ENCODE data around the gene TSC22D2. TPM values are rescaled to one million over a fixed set of nuclear protein-coding genes. Genes with fewer than 3 reads are reported as not detected.

Gene TSC22D2
- total and polyA plus RNA-seq, 2 of the 8 experiments (the other 6 are each of a cell fraction or from before 2014, with no cell fraction given), result 3.4 to 27.6 TPM

- Histone ChIP-seq H3K4me1 (replicated peaks in 1 of 4; ENCODE audit: control insufficient read depth in 3 of 4, insufficient read depth in 4 of 4, low read length in 3 of 4) (peaks cover 0 to 6% (median 3%) of the 10 kb centered on the region in 4 experiments; a peak in 3 of 7 replicates), H4K91ac (replicated peaks; ENCODE audit: insufficient read length, low read length) (no peak overlapping the region), H2BK12ac (ENCODE audit: low read depth, low read length) (no peak overlapping the region), H4K5ac (ENCODE audit: insufficient read length, low read depth, low read length) (no peak overlapping the region), H2BK15ac (ENCODE audit: low read length) (no peak overlapping the region), H3K36me3 (ENCODE audit: control insufficient read depth in 2 of 4, insufficient read depth in 4 of 4, low read length in 3 of 4) (peaks cover 0 to 3% (median 0%) of the 10 kb centered on the region in 4 experiments; a peak in 1 of 8 replicates), H3K27ac (ENCODE audit: low read depth, low read length) (no peak overlapping the region), H3K79me2 (ENCODE audit: control insufficient read depth in 1 of 2, insufficient read depth in 2 of 2, low read length in 2 of 2) (peaks cover 22 to 68% of the 10 kb centered on the region in 2 experiments), H2BK5ac (ENCODE audit: low read depth, low read length) (no peak overlapping the region), H3K18ac (ENCODE audit: extremely low read depth, low read length) (no peak overlapping the region), H3K9me3 (ENCODE audit: insufficient read depth in 2 of 2, low read depth in 1 of 2, low read length in 1 of 2) (no peaks in the 10 kb centered on the region), H2AK5ac (ENCODE audit: low read depth, low read length) (no peak overlapping the region), H3K27me3 (replicated peaks in 1 of 4; ENCODE audit: control insufficient read depth in 3 of 4, extremely low read depth in 1 of 4, insufficient read depth in 3 of 4, low read length in 3 of 4) (no peaks in the 10 kb centered on the region), H3K79me1 (ENCODE audit: low read depth, low read length) (peaks cover 6% of the 10 kb centered on the region; the same call in 1 of the 2 replicates), H3K4me3 (ENCODE audit: extremely low read depth in 1 of 4, insufficient read depth in 2 of 4, low read depth in 3 of 4, low read length in 4 of 4) (peak overlapping the region; percentile 72 to 95 (median 90)), H3K9ac (replicated peaks in 1 of 4; ENCODE audit: extremely low read depth in 1 of 4, low read depth in 3 of 4, low read length in 3 of 4) (peak overlapping the region in 2 of 4 experiments; percentile 36 to 40; a peak in 1 of 7 replicates), H3K4me2 (ENCODE audit: insufficient read depth in 1 of 2, low read depth in 2 of 2, low read length in 2 of 2) (peak overlapping the region; percentile 92 to 100), H2BK120ac (replicated peaks; ENCODE audit: low read depth, low read length) (no peak overlapping the region), H4K8ac (ENCODE audit: extremely low read depth, insufficient read depth, low read length) (no peak overlapping the region; the same call in 1 of the 2 replicates), H2BK20ac (ENCODE audit: low read length) (no peak overlapping the region), H2AFZ (ENCODE audit: low read length) (no peak overlapping the region), H3K14ac (ENCODE audit: insufficient read length) (no peak overlapping the region), H3K23ac (ENCODE audit: insufficient read length) (no peak overlapping the region), H3K23me2 (ENCODE audit: low read depth, low read length) (peaks cover 17% of the 10 kb centered on the region; the same call in 1 of the 2 replicates), H3K4ac (replicated peaks; ENCODE audit: insufficient read length, low read depth, low read length) (no peak overlapping the region), H3K56ac (replicated peaks; ENCODE audit: insufficient read length, low read depth, low read length) (no peak overlapping the region), H4K20me1 (replicated peaks in 1 of 2; ENCODE audit: control insufficient read depth in 1 of 2, insufficient read depth in 2 of 2, low read length in 2 of 2) (peaks cover 25 to 34% of the 10 kb centered on the region in 2 experiments)
- FAIRE-seq, result no peak
- no peak for DNase-seq (ENCODE audit: low read depth in 1 of 2, low spot score in 2 of 2)
- ChIA-PET POLR2A (ENCODE audit: partially characterized antibody) (interaction anchor here (1.1 to 4.1 kb wide), 3 partner anchors 8 to 64 kb away, joined by 3 to 18 read pairs (median 3); no protein-coding TSS in a partner anchor), CTCF (ENCODE audit: partially characterized antibody) (interaction anchor here (1.0 to 4.9 kb wide), 10 partner anchors 8 to 183 kb away, joined by 3 to 49 read pairs (median 5); no protein-coding TSS in a partner anchor)
- 18% methylated on average over 5 of the region's 5 CpGs; no CpG with 5 or more reads in 1 of the 2 experiments for WGBS, 2 experiments (ENCODE audit: extremely low coverage in 1 of 2, insufficient coverage in 1 of 2, insufficient read length in 1 of 2, insufficient replicate concordance in 2 of 2, low coverage in 1 of 2, low lambda C conversion rate in 2 of 2, missing lambda C conversion rate in 1 of 2)
- TF ChIP-seq ZNF274 (IDR thresholded peaks at IDR 0.05; ENCODE audit: borderline replicate concordance, extremely low read depth, low read length), result no peak
Measured at GRCh38 chr3:150411106-150411460, 3.0 kb downstream of the TSC22D2 start.

All from H1 (cell line).